WI38 (cell line): ENCODE data around the gene UGT3A2.

Source experiments
- H3K4me3 ChIP-seq: 2 replicates; pipeline ENCODE4 v1.5.1; 2011; ENCODE audit warnings: low read depth, mild to moderate bottlenecking, control low read depth, low read length
- TF ChIP-seq, protein P1 (sequence below): IDR thresholded peaks from 2 replicates; pipeline ENCODE4 v1.5.1; 2012; ENCODE audit warnings: low read depth, mild to moderate bottlenecking, control low read depth, low read length

The UGT3A2 gene

DNA sequence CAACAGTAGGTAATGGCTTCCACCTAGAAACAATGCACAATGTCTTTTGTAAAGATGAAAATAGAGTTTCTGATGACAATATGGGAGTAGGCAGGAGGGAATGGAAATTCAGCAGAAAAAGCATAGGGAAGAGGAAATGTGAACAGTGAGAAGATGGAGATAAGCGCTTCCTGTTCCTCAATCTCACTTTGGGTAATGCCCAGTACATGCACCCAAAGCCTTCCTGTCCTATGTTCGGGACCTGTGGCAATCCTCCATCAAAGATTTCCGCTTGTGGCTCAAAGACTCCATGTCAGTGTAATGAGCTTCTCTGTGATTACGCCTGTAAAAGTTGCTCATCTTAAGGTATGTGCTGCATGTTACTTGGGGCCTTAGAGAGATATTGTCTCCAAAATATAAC lies 78.2 kb downstream of the UGT3A2 start:
- TF ChIP-seq, protein P1, sequence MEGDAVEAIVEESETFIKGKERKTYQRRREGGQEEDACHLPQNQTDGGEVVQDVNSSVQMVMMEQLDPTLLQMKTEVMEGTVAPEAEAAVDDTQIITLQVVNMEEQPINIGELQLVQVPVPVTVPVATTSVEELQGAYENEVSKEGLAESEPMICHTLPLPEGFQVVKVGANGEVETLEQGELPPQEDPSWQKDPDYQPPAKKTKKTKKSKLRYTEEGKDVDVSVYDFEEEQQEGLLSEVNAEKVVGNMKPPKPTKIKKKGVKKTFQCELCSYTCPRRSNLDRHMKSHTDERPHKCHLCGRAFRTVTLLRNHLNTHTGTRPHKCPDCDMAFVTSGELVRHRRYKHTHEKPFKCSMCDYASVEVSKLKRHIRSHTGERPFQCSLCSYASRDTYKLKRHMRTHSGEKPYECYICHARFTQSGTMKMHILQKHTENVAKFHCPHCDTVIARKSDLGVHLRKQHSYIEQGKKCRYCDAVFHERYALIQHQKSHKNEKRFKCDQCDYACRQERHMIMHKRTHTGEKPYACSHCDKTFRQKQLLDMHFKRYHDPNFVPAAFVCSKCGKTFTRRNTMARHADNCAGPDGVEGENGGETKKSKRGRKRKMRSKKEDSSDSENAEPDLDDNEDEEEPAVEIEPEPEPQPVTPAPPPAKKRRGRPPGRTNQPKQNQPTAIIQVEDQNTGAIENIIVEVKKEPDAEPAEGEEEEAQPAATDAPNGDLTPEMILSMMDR: no peak
- no peak overlapping the region for H3K4me3 ChIP-seq

GRCh38 chr5:35987776-35988175 lies 78.9 kb downstream of the UGT3A2 start:
- TF ChIP-seq, protein P1: no peak
- no peak overlapping the region for H3K4me3 ChIP-seq
